ENCODE data around the gene GARNL3. TPM values are rescaled to one million over a fixed set of nuclear protein-coding genes. Genes with fewer than 3 reads are reported as not detected.

GARNL3 gene
- total RNA-seq, 1 experiment from 2014 or later, result 1.2 TPM

DNA sequence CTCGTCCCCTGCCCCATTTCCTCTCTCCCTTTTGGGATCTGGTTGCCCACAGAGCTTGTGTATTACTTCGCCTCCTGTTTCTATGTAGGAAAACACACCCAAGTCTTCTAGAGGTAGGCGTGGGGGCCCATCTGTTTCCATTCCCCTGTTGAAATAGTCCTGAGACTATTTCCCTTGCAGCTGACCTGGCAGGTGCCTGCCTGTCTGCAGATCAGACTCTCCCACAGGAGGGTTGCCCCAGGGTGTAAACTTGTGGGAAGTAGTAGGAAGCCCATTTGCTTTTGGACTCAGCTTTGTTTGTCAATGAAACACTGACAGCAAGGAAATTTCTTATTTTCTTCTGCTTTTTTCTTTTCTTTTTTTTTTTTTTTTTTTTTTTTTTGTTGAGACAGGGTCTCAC lies 16.3 kb upstream of the GARNL3 start:
- Histone ChIP-seq H3K9me2 (replicated peaks; ENCODE audit: insufficient read depth, low read length) (no peaks in the 10 kb centered on the region), H3K4me2 (ENCODE audit: low read depth, low read length, poor library complexity, severe bottlenecking) (no peak overlapping the region), H3K4me3 (ENCODE audit: low read length) (no peak overlapping the region), H3K79me2 (ENCODE audit: low read length) (no peaks in the 10 kb centered on the region), H3K4me1 (ENCODE audit: low read length) (peaks cover 11% of the 10 kb centered on the region), H4K20me1 (ENCODE audit: insufficient read depth, low read depth, low read length) (no peaks in the 10 kb centered on the region), H3K27me3 (ENCODE audit: low read length) (no peaks in the 10 kb centered on the region), H2AFZ (ENCODE audit: low read length) (no peak overlapping the region), H3K9me3 (ENCODE audit: low read length) (no peaks in the 10 kb centered on the region), H3K36me3 (ENCODE audit: insufficient read depth, low read length) (no peaks in the 10 kb centered on the region), H3K9ac (ENCODE audit: low read length) (no peak overlapping the region), H3K27ac (ENCODE audit: low read length) (no peak overlapping the region)
- DNase-seq, result no peak

DNA sequence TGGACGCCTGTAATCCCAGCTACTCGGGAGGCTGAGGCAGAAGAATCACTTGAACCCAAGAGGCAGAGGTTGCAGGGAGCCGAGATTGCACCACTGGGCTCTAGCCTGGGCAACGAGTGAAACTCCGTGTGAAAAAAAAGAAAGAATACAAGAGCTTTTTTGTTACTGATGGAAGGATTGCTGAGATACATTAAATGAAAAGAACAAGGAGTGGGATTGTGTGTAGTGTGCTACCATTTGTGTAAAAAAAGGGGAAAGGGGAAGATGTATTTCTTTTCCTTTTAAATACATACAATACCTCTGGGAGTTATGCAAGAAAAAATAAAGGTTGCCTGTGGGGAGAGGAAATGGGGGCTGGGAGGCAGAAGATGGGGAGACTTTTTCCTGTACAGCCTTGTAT lies 14.7 kb upstream of the GARNL3 start:
- no peaks in the 10 kb centered on the region for H3K27me3 ChIP-seq (ENCODE audit: low read length)
- H4K20me1 ChIP-seq (ENCODE audit: insufficient read depth, low read depth, low read length), result no peaks in the 10 kb centered on the region

DNA sequence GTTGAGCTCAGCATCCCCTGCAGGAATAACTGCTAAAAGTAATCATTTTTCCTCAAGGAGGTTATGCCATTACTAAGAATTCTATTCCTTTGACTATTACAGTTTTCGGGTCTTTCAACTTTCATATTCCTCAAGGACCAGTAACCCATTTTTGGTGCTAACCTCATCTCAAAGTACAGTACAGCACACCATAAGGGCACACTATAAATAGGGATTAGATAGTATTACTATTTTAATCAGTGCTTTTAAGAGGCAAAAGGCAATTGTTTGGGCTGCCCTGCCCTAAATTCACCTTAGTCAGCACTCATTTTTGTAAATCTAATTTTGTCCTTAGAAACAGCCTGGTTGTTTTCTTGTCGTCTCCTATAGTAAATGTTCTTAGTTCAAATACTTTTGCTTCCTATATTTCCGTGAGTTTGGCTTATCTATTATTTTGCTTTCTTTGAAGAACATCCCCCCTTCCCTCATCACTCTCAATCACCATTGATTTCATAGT lies 13.6 kb upstream of the GARNL3 start:
- no peak overlapping the region for H3K4me2 ChIP-seq (ENCODE audit: low read depth, low read length, poor library complexity, severe bottlenecking)
- no peaks in the 10 kb centered on the region for H3K27me3 ChIP-seq (ENCODE audit: low read length)
- H3K4me1 ChIP-seq (ENCODE audit: low read length), result no peaks in the 10 kb centered on the region; the same call in 1 of the 2 replicates
- no peaks in the 10 kb centered on the region for H3K9me2 ChIP-seq (replicated peaks; ENCODE audit: insufficient read depth, low read length)
- no peaks in the 10 kb centered on the region for H3K9me3 ChIP-seq (ENCODE audit: low read length)
- H2AFZ ChIP-seq (ENCODE audit: low read length), result no peak overlapping the region
- H3K4me3 ChIP-seq (ENCODE audit: low read length), result no peak overlapping the region
- H3K27ac ChIP-seq (ENCODE audit: low read length), result no peak overlapping the region
- H3K79me2 ChIP-seq (ENCODE audit: low read length), result no peaks in the 10 kb centered on the region
- DNase-seq, result no peak
- H3K9ac ChIP-seq (ENCODE audit: low read length), result no peak overlapping the region
- H4K20me1 ChIP-seq (ENCODE audit: insufficient read depth, low read depth, low read length), result no peaks in the 10 kb centered on the region
- no peaks in the 10 kb centered on the region for H3K36me3 ChIP-seq (ENCODE audit: insufficient read depth, low read length)

More for the DNA sequence above, 14.7 kb upstream of the GARNL3 start:
- Histone ChIP-seq H3K4me2 (ENCODE audit: low read depth, low read length, poor library complexity, severe bottlenecking) (no peak overlapping the region), H3K9me2 (replicated peaks; ENCODE audit: insufficient read depth, low read length) (no peaks in the 10 kb centered on the region), H3K9ac (ENCODE audit: low read length) (no peak overlapping the region), H3K9me3 (ENCODE audit: low read length) (no peaks in the 10 kb centered on the region), H3K4me3 (ENCODE audit: low read length) (no peak overlapping the region), H2AFZ (ENCODE audit: low read length) (no peak overlapping the region), H3K4me1 (ENCODE audit: low read length) (peaks cover 7% of the 10 kb centered on the region), H3K36me3 (ENCODE audit: insufficient read depth, low read length) (no peaks in the 10 kb centered on the region), H3K79me2 (ENCODE audit: low read length) (no peaks in the 10 kb centered on the region), H3K27ac (ENCODE audit: low read length) (no peak overlapping the region)
- DNase-seq, result no peak

DNA sequence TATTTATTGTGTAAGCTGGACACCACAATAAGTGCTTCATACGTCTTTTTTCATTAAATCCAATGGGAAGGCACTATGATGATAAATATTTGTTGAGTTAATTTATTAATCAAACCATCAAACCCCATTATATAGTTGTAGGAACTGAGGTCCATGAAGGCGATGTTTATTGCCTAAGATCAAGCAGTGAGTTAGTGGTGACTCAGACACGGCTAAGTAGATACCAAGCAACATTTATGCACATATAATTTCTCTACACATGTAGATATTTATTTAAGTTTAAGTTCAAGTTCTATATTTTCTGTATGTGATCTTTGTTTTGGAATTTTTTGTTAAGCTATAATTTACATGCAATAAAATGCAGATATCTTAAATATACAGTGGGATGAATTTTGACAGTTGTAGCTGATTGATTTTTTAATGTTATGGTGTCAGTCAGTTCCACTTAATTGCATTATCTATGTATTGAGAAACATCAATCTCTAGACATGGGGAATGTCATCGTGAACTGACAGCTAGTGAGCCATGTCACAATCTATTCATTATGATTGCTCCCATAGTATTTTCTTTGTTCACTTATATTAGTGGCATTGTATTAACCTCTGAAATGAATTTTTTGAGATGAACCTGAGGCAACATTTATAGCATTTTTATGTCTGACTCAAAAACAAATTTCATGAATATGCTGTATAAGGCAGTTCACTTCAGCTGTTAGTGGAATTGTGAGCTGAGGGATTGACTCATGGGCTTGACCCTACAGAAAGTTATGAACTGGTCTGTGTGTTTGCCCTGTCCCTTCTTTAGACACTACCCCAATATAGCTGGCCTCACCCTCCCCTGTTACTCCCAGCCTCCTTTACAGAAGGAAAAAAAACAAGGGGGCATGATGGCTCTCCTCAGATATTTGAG lies 11.9 kb upstream of the GARNL3 start:
- H3K79me2 ChIP-seq (ENCODE audit: low read length), result no peaks in the 10 kb centered on the region
- H4K20me1 ChIP-seq (ENCODE audit: insufficient read depth, low read depth, low read length), result no peaks in the 10 kb centered on the region
- H3K4me3 ChIP-seq (ENCODE audit: low read length), result no peak overlapping the region
- H3K9ac ChIP-seq (ENCODE audit: low read length), result no peak overlapping the region
- H3K9me3 ChIP-seq (ENCODE audit: low read length), result no peaks in the 10 kb centered on the region
- no peak for DNase-seq
- no peak overlapping the region for H2AFZ ChIP-seq (ENCODE audit: low read length)
- H3K36me3 ChIP-seq (ENCODE audit: insufficient read depth, low read length), result no peaks in the 10 kb centered on the region
- no peaks in the 10 kb centered on the region for H3K9me2 ChIP-seq (replicated peaks; ENCODE audit: insufficient read depth, low read length)
- no peak overlapping the region for H3K4me2 ChIP-seq (ENCODE audit: low read depth, low read length, poor library complexity, severe bottlenecking)
- no peaks in the 10 kb centered on the region for H3K27me3 ChIP-seq (ENCODE audit: low read length)
- H3K27ac ChIP-seq (ENCODE audit: low read length), result no peak overlapping the region
- H3K4me1 ChIP-seq (ENCODE audit: low read length), result no peaks in the 10 kb centered on the region

DNA sequence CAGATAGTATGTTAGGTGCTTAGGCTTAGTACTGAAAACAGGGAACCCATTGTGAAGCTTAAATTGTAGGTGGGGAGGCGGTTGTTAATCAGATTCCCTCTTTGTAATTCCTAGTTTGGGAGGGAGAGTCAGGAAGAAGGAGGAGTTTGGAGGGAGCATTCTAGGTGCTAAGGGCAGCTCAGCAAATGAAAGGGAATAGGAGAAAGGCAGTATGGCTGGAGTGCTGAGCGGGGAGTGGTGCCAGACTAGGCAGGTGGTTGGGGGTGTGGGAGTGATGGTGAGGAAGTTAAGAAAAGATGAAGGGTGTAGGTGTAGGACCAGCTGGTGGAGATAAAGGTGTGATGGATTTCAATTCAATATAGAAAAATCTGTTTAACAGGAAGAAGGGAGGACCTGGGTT lies 11.1 kb upstream of the GARNL3 start:
- Histone ChIP-seq H3K27me3 (ENCODE audit: low read length) (no peaks in the 10 kb centered on the region), H3K79me2 (ENCODE audit: low read length) (no peaks in the 10 kb centered on the region), H3K9ac (ENCODE audit: low read length) (no peak overlapping the region), H3K4me2 (ENCODE audit: low read depth, low read length, poor library complexity, severe bottlenecking) (no peak overlapping the region), H3K4me1 (ENCODE audit: low read length) (no peaks in the 10 kb centered on the region), H3K9me3 (ENCODE audit: low read length) (no peaks in the 10 kb centered on the region), H2AFZ (ENCODE audit: low read length) (no peak overlapping the region), H3K36me3 (ENCODE audit: insufficient read depth, low read length) (no peaks in the 10 kb centered on the region), H4K20me1 (ENCODE audit: insufficient read depth, low read depth, low read length) (no peaks in the 10 kb centered on the region), H3K4me3 (ENCODE audit: low read length) (no peak overlapping the region), H3K27ac (ENCODE audit: low read length) (no peak overlapping the region), H3K9me2 (replicated peaks; ENCODE audit: insufficient read depth, low read length) (no peaks in the 10 kb centered on the region)
- no peak for DNase-seq

DNA sequence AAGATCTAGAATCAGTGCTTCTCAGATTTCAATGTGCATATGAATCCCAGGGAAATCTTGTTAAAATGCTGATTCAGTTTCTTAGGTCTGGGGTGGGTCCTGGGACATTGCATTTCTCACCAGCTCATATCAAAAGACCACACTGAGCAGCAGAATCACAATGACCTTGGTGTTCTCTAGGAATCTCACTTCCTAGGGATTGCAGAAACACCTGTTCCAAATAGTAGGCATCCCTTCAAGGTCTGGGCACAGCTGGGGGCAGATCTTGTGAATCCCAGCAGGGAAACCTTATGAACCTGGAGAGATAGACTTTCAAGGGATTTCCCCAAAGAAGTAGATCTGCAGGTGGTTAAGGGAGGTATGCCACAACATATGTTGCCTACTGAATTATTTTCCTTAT lies 8.9 kb upstream of the GARNL3 start:
- H3K27me3 ChIP-seq (ENCODE audit: low read length), result no peaks in the 10 kb centered on the region
- no peak overlapping the region for H3K27ac ChIP-seq (ENCODE audit: low read length)
- H3K4me3 ChIP-seq (ENCODE audit: low read length), result no peak overlapping the region
- H3K9ac ChIP-seq (ENCODE audit: low read length), result no peak overlapping the region
- no peaks in the 10 kb centered on the region for H3K9me3 ChIP-seq (ENCODE audit: low read length)
- H2AFZ ChIP-seq (ENCODE audit: low read length), result no peak overlapping the region
- H3K36me3 ChIP-seq (ENCODE audit: insufficient read depth, low read length), result no peaks in the 10 kb centered on the region
- H4K20me1 ChIP-seq (ENCODE audit: insufficient read depth, low read depth, low read length), result no peaks in the 10 kb centered on the region
- no peaks in the 10 kb centered on the region for H3K4me1 ChIP-seq (ENCODE audit: low read length)
- H3K9me2 ChIP-seq (replicated peaks; ENCODE audit: insufficient read depth, low read length), result no peaks in the 10 kb centered on the region
- DNase-seq, result no peak
- no peak overlapping the region for H3K4me2 ChIP-seq (ENCODE audit: low read depth, low read length, poor library complexity, severe bottlenecking)
- no peaks in the 10 kb centered on the region for H3K79me2 ChIP-seq (ENCODE audit: low read length)

DNA sequence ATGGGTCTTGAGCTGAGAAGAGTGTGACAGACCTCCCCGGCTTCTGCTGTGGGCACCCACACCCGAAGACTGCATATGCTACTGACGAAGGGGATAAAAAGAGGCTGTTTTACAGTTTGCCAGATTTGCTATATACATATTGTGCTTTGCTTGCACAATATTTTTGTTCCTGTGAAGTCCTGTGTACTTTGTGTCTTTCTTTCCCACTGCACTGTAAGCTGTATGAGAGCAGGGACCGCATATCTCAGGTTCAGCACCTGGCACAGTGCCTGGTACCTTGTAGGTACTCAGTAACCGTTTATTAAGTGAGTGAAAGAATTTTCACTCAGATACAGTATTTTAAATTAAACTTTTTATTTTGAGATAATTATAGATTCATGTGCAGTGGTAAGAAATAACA lies 8.2 kb upstream of the GARNL3 start:
- Histone ChIP-seq H3K27me3 (ENCODE audit: low read length) (no peaks in the 10 kb centered on the region), H3K4me2 (ENCODE audit: low read depth, low read length, poor library complexity, severe bottlenecking) (no peak overlapping the region), H3K79me2 (ENCODE audit: low read length) (no peaks in the 10 kb centered on the region), H3K4me3 (ENCODE audit: low read length) (no peak overlapping the region), H4K20me1 (ENCODE audit: insufficient read depth, low read depth, low read length) (no peaks in the 10 kb centered on the region), H3K9me3 (ENCODE audit: low read length) (no peaks in the 10 kb centered on the region), H3K9ac (ENCODE audit: low read length) (no peak overlapping the region), H3K9me2 (replicated peaks; ENCODE audit: insufficient read depth, low read length) (no peaks in the 10 kb centered on the region), H3K27ac (ENCODE audit: low read length) (no peak overlapping the region), H3K36me3 (ENCODE audit: insufficient read depth, low read length) (no peaks in the 10 kb centered on the region), H3K4me1 (ENCODE audit: low read length) (no peaks in the 10 kb centered on the region), H2AFZ (ENCODE audit: low read length) (no peak overlapping the region)
- no peak for DNase-seq

DNA sequence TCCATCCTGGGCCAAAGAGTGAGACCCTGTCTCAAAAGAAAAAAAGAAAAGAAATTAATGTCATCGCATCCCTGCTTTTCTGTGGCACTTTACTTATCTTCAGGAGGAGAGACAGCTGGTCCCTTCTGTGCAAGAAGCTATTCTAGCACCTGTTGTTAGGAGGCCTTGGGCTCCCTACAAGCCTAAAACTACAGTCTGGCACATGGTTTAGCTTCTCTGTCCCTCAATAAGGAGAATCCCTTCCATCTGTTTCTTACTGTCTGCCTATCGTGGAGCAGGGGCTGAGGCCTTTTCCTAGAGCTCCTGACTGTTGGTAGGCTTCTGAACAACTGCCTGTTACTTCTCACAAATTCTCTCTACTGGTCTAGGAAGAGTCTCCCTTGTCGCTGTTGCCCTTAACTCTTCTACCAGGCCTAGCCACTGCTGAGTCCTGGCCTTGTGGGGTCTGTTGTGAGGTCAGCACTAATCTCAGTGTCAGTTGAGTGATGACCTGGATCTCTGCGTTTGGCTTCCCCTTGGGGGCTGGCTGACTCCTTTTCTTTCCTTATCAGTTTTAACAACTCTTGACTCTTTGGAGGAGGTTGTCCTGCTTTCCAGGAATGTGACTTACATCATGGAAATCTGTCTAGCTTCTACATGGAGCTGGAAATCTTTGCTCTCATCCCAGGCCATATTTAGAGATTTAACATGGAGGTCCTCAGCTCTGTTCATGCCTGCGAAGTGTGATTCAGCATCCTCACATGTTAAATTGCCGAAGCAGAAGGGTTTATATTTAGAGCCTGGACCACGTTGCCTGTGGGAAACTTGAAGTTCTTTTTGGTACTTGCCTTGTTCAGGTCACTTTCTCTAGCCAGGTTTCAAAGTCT lies 5.7 kb upstream of the GARNL3 start:
- Histone ChIP-seq H3K27ac (ENCODE audit: low read length) (no peak overlapping the region), H3K9me2 (replicated peaks; ENCODE audit: insufficient read depth, low read length) (no peaks in the 10 kb centered on the region), H3K9ac (ENCODE audit: low read length) (no peak overlapping the region), H3K27me3 (ENCODE audit: low read length) (no peaks in the 10 kb centered on the region), H4K20me1 (ENCODE audit: insufficient read depth, low read depth, low read length) (no peaks in the 10 kb centered on the region), H3K9me3 (ENCODE audit: low read length) (no peaks in the 10 kb centered on the region), H3K36me3 (ENCODE audit: insufficient read depth, low read length) (no peaks in the 10 kb centered on the region), H3K4me2 (ENCODE audit: low read depth, low read length, poor library complexity, severe bottlenecking) (no peak overlapping the region), H3K4me3 (ENCODE audit: low read length) (no peak overlapping the region), H3K79me2 (ENCODE audit: low read length) (no peaks in the 10 kb centered on the region), H3K4me1 (ENCODE audit: low read length) (no peaks in the 10 kb centered on the region), H2AFZ (ENCODE audit: low read length) (no peak overlapping the region)
- no peak for DNase-seq
